CD4-positive, alpha-beta T cell treated with Interleukin-17A for 4 hours (primary cell): ENCODE data around the gene LNPEP.

Experiments
- DNase-seq: peaks from one replicate; pipeline ENCODE4 v3.0.0-alpha.2; 2020; ENCODE audit warnings: mixed read lengths

The LNPEP gene

DNA sequence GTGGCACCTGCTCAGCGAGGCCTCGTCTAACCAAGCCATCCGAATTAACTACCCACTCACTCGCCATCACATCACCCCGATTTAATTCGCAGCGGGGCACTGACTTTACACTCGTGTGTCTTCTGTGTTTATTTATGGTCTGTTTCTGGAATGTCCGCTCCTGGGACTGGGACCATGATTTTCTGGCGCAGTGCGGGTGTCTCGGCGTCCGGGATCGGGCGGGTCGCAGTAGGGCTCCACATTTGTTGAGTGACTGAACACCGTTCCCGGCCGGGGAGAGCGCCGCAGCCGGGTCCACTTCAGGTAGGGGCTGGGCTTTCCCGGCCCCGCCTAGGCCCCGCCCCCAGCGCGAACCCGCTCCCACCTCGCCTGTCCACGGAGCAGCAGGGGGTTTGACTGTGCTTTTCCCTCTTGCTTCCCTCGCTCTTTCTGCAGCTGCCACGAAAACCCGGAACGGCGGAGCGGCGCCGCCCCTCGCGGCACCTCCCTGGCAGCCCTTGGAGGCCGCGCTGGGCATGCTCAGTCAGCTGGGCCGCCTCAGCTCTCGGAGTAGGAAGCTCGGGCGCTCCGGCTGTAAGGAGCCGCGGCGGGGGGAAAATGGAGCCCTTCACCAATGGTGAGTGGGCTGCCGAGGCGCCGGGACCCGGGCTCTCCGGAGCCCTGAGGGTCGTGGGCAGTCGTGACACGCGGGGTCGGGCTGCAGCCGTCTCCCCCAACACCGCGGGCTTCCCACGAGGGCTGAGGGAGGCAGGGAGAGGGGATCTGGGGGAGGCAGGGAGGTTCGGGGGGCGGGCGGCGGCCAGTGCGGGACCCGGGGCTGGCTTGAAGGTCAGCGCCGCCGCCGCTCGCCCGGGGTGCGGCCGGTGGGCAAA is at the start of gene LNPEP:
Gene LNPEP (plus strand): TSS at position 522 of the 872 bp plus-strand sequence. CDS start 76 bp downstream, at position 598.
- peak; percentile 95 for DNase-seq

GRCh38 chr5:96893342-96893741 is 42.5 kb upstream of the LNPEP start:
- peak; percentile 55 for DNase-seq

DNA sequence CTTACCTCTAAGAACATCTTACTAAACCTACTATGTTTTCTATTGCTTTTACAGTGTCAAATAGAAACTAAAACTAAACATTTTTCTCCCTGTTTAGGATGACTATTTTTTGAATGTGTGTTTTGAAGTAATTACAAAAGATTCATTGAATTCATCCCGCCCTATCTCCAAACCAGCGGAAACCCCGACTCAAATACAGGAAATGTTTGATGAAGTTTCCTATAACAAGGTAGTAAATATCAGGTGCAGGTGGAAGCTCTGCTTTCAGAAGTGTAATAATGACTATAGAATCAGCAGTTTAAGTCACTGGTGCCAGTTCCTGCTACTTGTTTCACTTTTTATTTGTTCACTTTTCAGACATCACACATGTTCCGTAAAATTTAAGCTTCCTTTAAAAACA is 39.6 kb upstream of the LNPEP start:
- DNase-seq: peak; percentile 53

DNA sequence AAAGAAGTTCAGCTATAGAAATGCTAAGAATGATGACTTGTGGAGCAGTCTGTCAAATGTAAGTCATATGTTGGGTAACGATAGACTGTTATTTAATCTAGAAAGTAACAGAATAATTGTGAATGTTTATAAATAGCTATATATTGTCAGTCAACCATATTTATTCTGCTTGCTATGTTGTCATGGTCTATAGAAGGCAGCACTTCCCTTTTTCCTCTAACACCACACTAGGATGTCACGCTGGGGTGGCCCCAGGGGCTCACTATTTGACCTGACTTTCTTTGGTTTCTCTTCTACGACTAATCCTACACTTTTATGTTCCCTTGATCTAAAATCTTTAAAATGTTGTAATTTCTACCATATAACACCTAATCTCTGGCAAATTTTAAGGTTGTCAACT is 39.1 kb upstream of the LNPEP start:
- DNase-seq: no peak

DNA sequence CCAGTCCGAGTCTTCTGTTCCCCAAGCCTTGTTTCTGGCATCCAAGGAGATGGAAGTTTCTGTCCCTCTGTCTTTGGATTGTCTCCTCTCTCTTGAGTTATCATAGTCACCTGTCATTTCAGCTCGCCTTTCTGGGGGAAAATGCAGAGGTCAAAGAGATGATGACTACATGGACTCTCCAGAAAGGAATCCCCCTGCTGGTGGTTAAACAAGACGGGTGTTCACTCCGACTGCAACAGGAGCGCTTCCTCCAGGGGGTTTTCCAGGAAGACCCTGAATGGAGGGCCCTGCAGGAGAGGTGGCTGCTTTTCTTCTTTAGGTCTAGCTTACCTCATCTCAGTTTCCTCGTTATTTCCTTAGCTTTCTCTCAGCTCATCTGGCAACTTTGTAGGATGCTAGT is 34.5 kb upstream of the LNPEP start:
- no peak for DNase-seq

- no peak for DNase-seq
These were observed 34.0 kb upstream of the LNPEP start for GRCh38 chr5:96901841-96902240.

GRCh38 chr5:96902876-96903275 is 33.0 kb upstream of the LNPEP start:
- DNase-seq: no peak

- no peak for DNase-seq
These were observed 32.6 kb upstream of the LNPEP start for GRCh38 chr5:96903300-96903699.

DNA sequence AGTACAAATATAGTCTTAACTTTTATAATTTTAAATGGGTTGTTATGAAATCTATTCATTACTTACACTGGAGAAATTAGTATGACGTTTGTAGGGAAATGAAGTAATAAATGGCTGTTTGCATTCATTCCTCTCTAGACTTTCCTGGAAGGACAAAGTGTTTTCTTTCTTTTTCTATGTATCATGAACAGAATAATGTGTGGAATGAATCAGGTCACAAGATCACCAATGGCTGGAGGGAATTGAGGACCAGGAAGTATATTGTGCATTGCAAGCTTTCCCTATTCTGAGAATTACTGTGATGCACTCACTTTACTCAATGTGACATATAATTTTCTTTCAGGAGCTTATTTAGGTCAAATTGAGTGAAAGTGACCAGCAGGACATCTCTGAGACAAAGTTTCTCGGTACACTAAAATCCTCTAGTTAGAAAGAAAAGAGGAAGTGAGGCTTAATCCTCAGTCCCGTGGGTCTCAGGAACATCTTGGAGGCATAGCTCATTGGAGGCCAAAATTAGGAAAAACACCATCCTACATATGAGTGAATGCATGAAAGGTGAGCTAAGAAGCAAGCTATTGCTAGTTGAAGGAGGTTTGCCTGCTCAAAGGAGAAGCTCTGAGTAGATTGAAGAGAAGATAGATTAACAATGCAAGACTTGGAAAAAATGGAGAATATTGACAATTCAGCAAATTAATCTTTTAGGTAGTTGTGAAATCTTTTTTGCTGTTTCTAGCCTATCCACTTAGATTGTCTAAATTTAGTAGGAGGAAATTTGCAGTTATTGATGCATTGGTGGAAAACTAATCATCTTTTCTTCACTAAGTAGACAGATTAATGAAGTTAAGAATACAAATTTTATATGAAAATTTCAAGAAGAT is 31.6 kb upstream of the LNPEP start:
- no peak for DNase-seq

GRCh38 chr5:96905864-96906263 is 30.0 kb upstream of the LNPEP start:
- DNase-seq: no peak

DNA sequence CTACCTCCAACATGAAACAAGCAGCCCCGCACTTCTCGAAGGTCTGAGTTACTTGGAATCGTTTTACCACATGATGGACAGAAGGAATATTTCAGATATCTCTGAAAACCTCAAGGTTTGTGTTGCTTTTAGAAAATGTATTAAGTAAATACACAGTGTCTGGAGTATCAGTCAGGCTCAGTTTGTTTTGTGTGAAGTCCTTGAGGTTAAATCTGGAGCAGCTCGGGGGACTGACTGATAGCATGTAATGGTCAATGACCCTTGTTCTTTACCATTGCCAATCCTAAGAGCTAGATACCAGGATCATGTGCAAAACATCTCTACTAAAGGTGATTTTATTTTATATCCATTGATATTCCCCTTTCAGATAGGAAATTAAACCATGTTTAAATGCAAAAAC is 26.9 kb upstream of the LNPEP start:
- no peak for DNase-seq

GRCh38 chr5:96909435-96909834 is 26.4 kb upstream of the LNPEP start:
- no peak for DNase-seq

- no peak for DNase-seq
These were observed 24.7 kb upstream of the LNPEP start for GRCh38 chr5:96911139-96911538.

DNA sequence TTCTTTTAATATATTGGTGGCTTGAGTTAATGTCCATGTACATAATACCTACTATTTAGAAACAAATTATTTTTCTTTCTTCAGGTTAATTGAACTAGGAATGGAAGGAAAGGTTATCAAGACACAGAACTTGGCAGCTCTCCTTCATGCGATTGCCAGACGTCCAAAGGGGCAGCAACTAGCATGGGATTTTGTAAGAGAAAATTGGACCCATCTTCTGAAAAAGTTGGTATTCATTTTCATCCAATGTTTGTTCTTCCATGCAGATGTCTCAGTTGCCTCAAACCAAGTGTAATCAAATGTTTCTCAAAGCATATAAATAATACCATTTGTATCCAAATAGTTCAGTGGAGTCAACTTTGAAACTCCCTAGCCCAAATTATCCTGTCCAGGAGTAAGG is 22.6 kb upstream of the LNPEP start:
- DNase-seq: no peak

DNA sequence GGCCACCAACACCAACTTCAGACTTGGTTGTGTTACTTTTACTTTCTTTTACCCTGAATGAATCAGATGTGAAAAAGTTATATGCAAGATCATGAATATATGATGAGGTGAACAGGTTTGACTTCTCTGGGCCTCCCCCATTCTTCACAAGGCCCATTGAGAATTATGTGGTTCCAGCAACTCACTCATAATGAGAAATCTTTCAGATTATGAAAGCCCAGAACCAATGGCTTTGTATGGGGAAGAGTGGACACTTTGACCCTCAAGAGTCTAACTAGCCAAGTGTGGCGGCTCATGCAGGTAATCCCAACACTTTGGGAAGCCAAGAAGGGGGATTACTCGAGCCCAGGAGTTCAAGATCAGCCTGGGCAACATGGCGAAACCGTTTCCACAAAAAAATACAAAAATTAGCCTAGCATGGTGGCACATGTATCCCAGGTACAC is 16.1 kb upstream of the LNPEP start:
- DNase-seq: no peak

GRCh38 chr5:96920744-96921355 is 15.0 kb upstream of the LNPEP start:
- no peak for DNase-seq

GRCh38 chr5:96922499-96923244 is 13.2 kb upstream of the LNPEP start:
- DNase-seq: no peak

GRCh38 chr5:96924016-96924443 is 11.8 kb upstream of the LNPEP start:
- DNase-seq: peak; percentile 54

DNA sequence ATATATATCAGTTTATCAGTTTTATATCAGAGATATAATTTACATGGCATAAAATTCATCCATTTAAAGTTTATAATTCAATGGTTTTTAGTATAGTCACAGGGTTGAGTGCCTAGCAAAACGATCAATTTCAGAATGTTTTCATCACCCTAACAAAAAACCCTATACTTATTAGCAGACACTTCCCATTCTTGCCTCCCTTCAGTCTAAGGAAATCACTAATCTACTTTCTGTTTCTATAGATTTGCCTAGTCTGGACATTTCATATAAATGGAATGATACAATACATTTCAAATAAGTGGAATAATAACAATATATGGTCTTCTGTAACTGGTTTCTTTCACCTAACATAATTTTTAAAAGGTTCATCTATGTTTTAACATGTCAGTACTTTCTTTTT is 9.6 kb upstream of the LNPEP start:
- DNase-seq: no peak

DNA sequence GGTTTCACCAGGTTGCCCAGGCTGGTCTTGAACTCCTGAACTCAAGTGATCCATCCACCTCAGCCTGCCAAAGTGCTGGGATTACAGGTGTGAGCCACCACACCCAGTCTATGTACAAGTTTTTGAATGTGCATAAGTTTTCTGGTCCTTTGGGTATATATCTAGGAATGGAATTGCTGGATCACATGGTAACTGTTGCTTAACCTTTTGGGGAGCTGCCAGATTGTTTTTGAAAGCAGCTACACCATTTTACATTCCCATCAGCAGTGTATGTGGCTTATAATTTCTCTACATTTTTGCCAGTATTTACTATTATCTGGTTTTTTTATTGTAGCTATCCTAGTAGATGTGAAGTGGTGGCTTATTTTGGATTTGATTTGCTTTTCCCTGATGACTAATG is 8.9 kb upstream of the LNPEP start:
- no peak for DNase-seq

- no peak for DNase-seq
These were observed 6.8 kb upstream of the LNPEP start for GRCh38 chr5:96928931-96929708.

- DNase-seq: no peak
These were observed 5.8 kb upstream of the LNPEP start for GRCh38 chr5:96930058-96930457.
